MCF 10A (cell line): ENCODE results near the gene HID1. TPM values are rescaled to one million over a fixed set of nuclear protein-coding genes. Genes with fewer than 3 reads are reported as not detected.
"Not testable (repeated sequence)": the region's sequence is repeated elsewhere in the genome, so short reads cannot be mapped to it uniquely, and the experiment has no call there.

Experiments
- BruUV-seq: library from RNA; stranded (reverse); fragments of 400-500 nt; replicated peaks from 2 replicates; lab custom pipeline; 2021; lab: Mats Ljungman, UMichigan
- CTCF ChIA-PET: fragments of 300-600 bp; sonication (Branson Sonifier 250); formaldehyde crosslinking; extraction: SDS; loops from one replicate; lab custom pipeline; 2021; ENCODE audit warnings: antibody characterized with exemption, inconsistent platforms; lab: Yijun Ruan, JAX
- POLR2A ChIA-PET: fragments of 300-600, 350-650 bp; sonication (Branson Sonifier 250); formaldehyde crosslinking; extraction: SDS; loops from one replicate; lab custom pipeline; 2020; ENCODE audit warnings: antibody characterized with exemption, inconsistent platforms; lab: Yijun Ruan, JAX
- DNase-seq: peaks from one replicate; pipeline ENCODE4 v3.0.0-alpha.2; 2018; ENCODE audit not compliant: unreplicated experiment
- H3K27ac Mint-ChIP-seq: one replicate; pipeline ENCODE4 v1.8.0; 2022; ENCODE audit warnings: mild to moderate bottlenecking, low read depth, mixed read lengths; ENCODE audit not compliant: unreplicated experiment
- H3K27me3 Mint-ChIP-seq: one replicate; pipeline ENCODE4 v1.8.0; 2022; ENCODE audit warnings: mixed read lengths; ENCODE audit not compliant: insufficient read depth, unreplicated experiment
- H3K36me3 Mint-ChIP-seq: one replicate; pipeline ENCODE4 v1.8.0; 2022; ENCODE audit warnings: mild to moderate bottlenecking, moderate library complexity, mixed read lengths; ENCODE audit not compliant: insufficient read depth, unreplicated experiment
- H3K4me1 Mint-ChIP-seq: one replicate; pipeline ENCODE4 v1.8.0; 2022; ENCODE audit warnings: mixed read lengths; ENCODE audit not compliant: insufficient read depth, unreplicated experiment
- H3K4me3 Mint-ChIP-seq: one replicate; pipeline ENCODE4 v1.8.0; 2022; ENCODE audit warnings: mild to moderate bottlenecking, moderate library complexity, mixed read lengths; ENCODE audit not compliant: unreplicated experiment
- H3K9me3 Mint-ChIP-seq: one replicate; pipeline ENCODE4 v1.8.0; 2022; ENCODE audit warnings: mixed read lengths; ENCODE audit not compliant: unreplicated experiment
- intact Hi-C: fragments of 100-400 bp; cut with micrococcal nuclease; formaldehyde crosslinking; loops from 2 replicates; pipeline ENCODE4 v1.14.1; 2022
- total RNA-seq: library from RNA; stranded (reverse); gene quantifications from 2 replicates; pipeline ENCODE4 v1.2.3, GENCODE V29; 2022
- TF ChIP-seq, protein P1 (sequence below): fragments of 200-600 bp; IDR thresholded peaks from one replicate; pipeline ENCODE4 v1.8.0; 2022; ENCODE audit warnings: antibody characterized with exemption, mild to moderate bottlenecking; ENCODE audit not compliant: unreplicated experiment

HID1 gene
- total RNA-seq, 1 experiment from 2014 or later, result 3.2 TPM

DNA sequence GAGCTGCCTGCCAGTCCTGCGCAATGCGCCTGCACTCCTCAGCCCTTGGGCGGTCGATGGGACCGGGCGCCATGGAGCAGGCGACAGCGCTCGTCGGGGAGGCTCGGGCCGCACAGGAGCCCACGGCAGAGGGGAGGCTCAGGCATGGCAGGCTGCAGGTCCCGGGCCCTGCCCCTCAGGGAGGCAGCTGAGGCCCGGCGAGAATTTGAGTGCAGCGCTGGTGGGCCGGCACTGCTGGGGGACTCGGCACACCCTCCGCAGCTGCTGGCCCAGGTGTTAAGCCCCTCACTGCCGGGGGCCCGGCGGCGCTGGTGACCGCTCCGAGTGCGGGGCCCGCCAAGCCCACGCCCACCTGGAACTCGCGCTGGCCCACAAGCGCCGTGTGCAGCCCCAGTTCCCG, 65.5 kb downstream of the HID1 start:
- H3K4me3 Mint-ChIP-seq, result no peak overlapping the region

DNA sequence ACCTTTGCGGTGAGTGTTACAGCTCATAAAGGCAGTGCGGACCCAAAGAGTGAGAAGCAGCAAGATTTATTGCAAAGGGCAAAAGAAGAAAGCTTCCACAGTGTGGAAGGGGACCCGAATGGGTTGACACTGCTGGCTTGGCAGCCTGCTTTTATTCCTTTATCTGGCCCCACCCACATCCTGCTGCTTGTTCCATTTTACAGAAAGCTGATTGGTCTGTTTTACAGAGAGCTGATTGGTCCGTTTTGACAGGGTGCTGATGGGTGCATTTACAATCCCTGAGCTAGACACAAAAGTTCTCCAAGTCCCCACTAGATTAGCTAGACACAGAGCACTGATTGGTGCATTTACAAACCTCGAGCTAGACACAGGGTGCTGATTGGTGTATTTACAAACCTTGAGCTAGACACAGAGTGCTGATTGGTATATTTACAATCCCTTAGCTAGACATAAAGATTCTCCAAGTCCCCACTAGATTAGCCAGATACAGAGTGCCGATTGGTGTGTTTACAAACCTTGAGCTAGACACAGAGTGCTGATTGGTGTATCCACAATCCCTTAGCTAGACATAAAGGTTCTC, 66.3 kb downstream of the HID1 start:
- H3K9me3 Mint-ChIP-seq, H3K4me1 Mint-ChIP-seq, H3K27ac Mint-ChIP-seq, H3K4me3 Mint-ChIP-seq, H3K27me3 Mint-ChIP-seq, DNase-seq, intact Hi-C loops, BruUV-seq, H3K36me3 Mint-ChIP-seq: not testable (repeated sequence)
- ChIA-PET CTCF (interaction anchor here (1.1 kb wide), 1 partner anchor 41 kb away, joined by 3 read pairs; no protein-coding TSS in a partner anchor), POLR2A (interaction anchor here (1.1 to 1.4 kb wide), 2 partner anchors 33 to 52 kb away, joined by 3 to 4 read pairs; partner anchors contain the start of gene FDXR)

More for the DNA sequence above, 65.5 kb downstream of the HID1 start:
- no peaks in the 10 kb centered on the region for H3K36me3 Mint-ChIP-seq
- BruUV-seq, result no TSS peak
- H3K9me3 Mint-ChIP-seq, result no peaks in the 10 kb centered on the region
- ChIA-PET CTCF (interaction anchor here (0.8 kb wide), 1 partner anchor 45 kb away, joined by 4 read pairs; no protein-coding TSS in a partner anchor), POLR2A (interaction anchor here (1.1 to 1.4 kb wide), 2 partner anchors 34 to 51 kb away, joined by 3 to 4 read pairs; partner anchors contain the start of gene FDXR)
- TF ChIP-seq, protein P1, sequence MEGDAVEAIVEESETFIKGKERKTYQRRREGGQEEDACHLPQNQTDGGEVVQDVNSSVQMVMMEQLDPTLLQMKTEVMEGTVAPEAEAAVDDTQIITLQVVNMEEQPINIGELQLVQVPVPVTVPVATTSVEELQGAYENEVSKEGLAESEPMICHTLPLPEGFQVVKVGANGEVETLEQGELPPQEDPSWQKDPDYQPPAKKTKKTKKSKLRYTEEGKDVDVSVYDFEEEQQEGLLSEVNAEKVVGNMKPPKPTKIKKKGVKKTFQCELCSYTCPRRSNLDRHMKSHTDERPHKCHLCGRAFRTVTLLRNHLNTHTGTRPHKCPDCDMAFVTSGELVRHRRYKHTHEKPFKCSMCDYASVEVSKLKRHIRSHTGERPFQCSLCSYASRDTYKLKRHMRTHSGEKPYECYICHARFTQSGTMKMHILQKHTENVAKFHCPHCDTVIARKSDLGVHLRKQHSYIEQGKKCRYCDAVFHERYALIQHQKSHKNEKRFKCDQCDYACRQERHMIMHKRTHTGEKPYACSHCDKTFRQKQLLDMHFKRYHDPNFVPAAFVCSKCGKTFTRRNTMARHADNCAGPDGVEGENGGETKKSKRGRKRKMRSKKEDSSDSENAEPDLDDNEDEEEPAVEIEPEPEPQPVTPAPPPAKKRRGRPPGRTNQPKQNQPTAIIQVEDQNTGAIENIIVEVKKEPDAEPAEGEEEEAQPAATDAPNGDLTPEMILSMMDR, result no peak
- DNase-seq, result no peak
- H3K4me1 Mint-ChIP-seq, result no peaks in the 10 kb centered on the region
- intact Hi-C loops, result no loop called here
- no peaks in the 10 kb centered on the region for H3K27me3 Mint-ChIP-seq
- no peak overlapping the region for H3K27ac Mint-ChIP-seq

DNA sequence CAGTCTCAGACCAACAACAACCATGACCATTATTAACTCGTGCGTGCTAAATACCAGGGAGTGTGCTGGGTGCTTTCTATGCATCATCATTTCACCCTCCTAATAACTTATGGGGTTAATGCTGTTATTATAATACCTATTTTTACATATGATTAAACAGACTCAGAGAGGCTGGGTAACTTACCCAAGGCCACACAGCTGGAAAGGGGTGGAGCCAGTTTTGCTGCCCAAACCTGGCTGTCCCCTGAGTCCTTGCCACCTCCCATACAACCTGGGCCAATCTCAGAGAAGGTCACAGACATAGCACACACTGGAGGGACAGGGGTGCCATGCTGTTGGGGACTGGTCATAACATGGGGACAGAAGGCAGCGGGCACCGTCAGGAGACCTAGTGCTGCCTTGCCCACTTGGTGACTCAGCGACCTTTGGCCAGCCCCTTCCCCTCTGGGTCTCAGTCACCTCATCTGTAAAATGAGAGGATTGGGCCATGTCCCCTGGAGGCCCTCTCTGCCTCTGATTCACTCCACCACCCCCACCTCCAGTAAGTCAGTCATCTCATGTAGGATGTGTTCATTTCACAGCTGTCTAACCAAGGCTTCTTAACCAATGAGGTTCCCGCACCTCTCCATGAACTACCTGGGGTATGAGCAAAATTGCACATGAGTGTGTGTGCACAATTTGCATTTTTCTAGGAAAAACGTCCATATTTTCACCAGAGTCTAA, 67.7 kb downstream of the HID1 start:
- no TSS peak for BruUV-seq
- Mint-ChIP-seq H3K4me1 (no peaks in the 10 kb centered on the region), H3K27ac (no peak overlapping the region), H3K9me3 (no peaks in the 10 kb centered on the region), H3K36me3 (no peaks in the 10 kb centered on the region), H3K27me3 (no peaks in the 10 kb centered on the region), H3K4me3 (no peak overlapping the region)
- TF ChIP-seq, protein P1, result no peak
- CTCF ChIA-PET, result interaction anchor here (1.1 kb wide), 1 partner anchor 39 kb away, joined by 3 read pairs; no protein-coding TSS in a partner anchor
- no peak for DNase-seq
- POLR2A ChIA-PET, result no interaction called here
- intact Hi-C loops, result no loop called here

DNA sequence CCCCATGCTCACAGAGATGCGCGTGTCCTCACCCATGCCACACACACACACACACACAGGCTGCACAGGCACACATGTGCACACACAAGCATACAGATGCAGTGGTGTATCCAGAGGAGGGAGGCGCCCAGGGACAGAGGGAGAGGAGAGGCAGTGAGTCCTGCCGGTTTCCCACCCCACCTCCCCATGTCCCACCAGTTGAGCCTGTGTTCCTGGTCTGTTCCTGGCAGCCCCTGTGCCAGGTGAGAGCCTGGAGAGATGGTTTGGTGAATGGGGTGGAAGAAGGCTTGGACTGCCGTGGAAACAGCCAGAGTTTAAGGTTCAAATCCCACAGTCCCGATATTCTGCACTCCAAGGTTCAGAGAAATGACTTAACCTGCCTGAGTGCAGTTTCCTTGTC, 68.9 kb downstream of the HID1 start:
- Mint-ChIP-seq H3K9me3 (no peaks in the 10 kb centered on the region), H3K36me3 (no peaks in the 10 kb centered on the region), H3K27ac (no peak overlapping the region), H3K4me1 (no peaks in the 10 kb centered on the region), H3K4me3 (no peak overlapping the region), H3K27me3 (no peaks in the 10 kb centered on the region)
- TF ChIP-seq, protein P1, result no peak
- intact Hi-C loops, result no loop called here
- ChIA-PET CTCF (no interaction called here), POLR2A (no interaction called here)
- DNase-seq, result no peak
- BruUV-seq, result no TSS peak
